PC-3 (cell line): ENCODE results near the gene WWC2. TPM values are rescaled to one million over a fixed set of nuclear protein-coding genes. Genes with fewer than 3 reads are reported as not detected.
A peak's percentile ranks its signal among the peaks of the same experiment; 100 is the strongest.

ENCODE experiments used
- ATAC-seq: fragments of 200-7000 bp; cut with Tn5 transposase; 2 replicates; pipeline ENCODE4 v1.9.1; 2020; ENCODE audit warnings: mild to moderate bottlenecking, moderate library complexity
- BruUV-seq: library from RNA; stranded (reverse); fragments of 400-500 nt; replicated peaks from 2 replicates; lab custom pipeline; 2021; lab: Mats Ljungman, UMichigan
- CTCF ChIA-PET: fragments of 300-600 bp; sonication (Branson Sonifier 250); formaldehyde crosslinking; loops from one replicate; lab custom pipeline; 2022; ENCODE audit warnings: antibody characterized with exemption; lab: Charles Lee
- POLR2A ChIA-PET: fragments of 300-600 bp; sonication (Branson Sonifier 250); formaldehyde crosslinking; loops from one replicate; lab custom pipeline; 2022; ENCODE audit warnings: antibody characterized with exemption; ENCODE audit not compliant: unreplicated experiment; lab: Charles Lee
- DNase-seq: peaks from one replicate; pipeline ENCODE4 v3.0.0-alpha.2; 2015
- H2AFZ ChIP-seq: fragments of 300-600 bp; sonication (generic); 2 replicates; pipeline ENCODE4 v1.6.0; 2016; ENCODE audit warnings: antibody characterized with exemption, low read length
- H3F3A ChIP-seq: fragments of 300-600 bp; sonication (generic); one replicate; pipeline ENCODE4 v1.6.0; 2017; ENCODE audit warnings: antibody characterized with exemption, low read length, control low read depth, mild to moderate bottlenecking; ENCODE audit not compliant: unreplicated experiment
- H3K27ac ChIP-seq: fragments of 300-600 bp; sonication (generic); 2 replicates; pipeline ENCODE4 v1.5.1; 2016; ENCODE audit warnings: mild to moderate bottlenecking, low read length
- H3K27me3 ChIP-seq: fragments of 300-600 bp; sonication (generic); 2 replicates; pipeline ENCODE4 v1.6.1; 2016; ENCODE audit warnings: low read length, mixed read lengths
- H3K36me3 ChIP-seq: fragments of 300-600 bp; sonication (generic); 2 replicates; pipeline ENCODE4 v1.6.1; 2016; ENCODE audit warnings: low read depth, mixed run types, low read length, mixed read lengths
- H3K4me1 ChIP-seq: fragments of 300-600 bp; sonication (generic); 2 replicates; pipeline ENCODE4 v1.5.1; 2016; ENCODE audit warnings: low read length; ENCODE audit not compliant: insufficient read depth
- H3K4me2 ChIP-seq: fragments of 300-600 bp; sonication (generic); 2 replicates; pipeline ENCODE4 v1.6.0; 2016; ENCODE audit warnings: low read length
- H3K4me3 ChIP-seq: fragments of 300-600 bp; sonication (generic); 2 replicates; pipeline ENCODE4 v1.5.1; 2016; ENCODE audit warnings: mild to moderate bottlenecking, low read length, mixed read lengths
- H3K79me2 ChIP-seq: fragments of 300-600 bp; sonication (generic); 2 replicates; pipeline ENCODE4 v1.6.1; 2017; ENCODE audit warnings: low read length, mixed read lengths
- H3K9ac ChIP-seq: fragments of 300-600 bp; sonication (generic); 2 replicates; pipeline ENCODE4 v1.6.0; 2016; ENCODE audit warnings: mild to moderate bottlenecking, low read length
- H3K9me2 ChIP-seq: fragments of 300-600 bp; sonication (generic); replicated peaks from 2 replicates; pipeline ENCODE4 v1.6.1; 2016; ENCODE audit warnings: mixed run types, low read length, mixed read lengths
- H3K9me3 ChIP-seq: fragments of 300-600 bp; sonication (generic); 2 replicates; pipeline ENCODE4 v1.6.1; 2016; ENCODE audit warnings: low read length, mixed read lengths
- H4K20me1 ChIP-seq: fragments of 300-600 bp; sonication (generic); 2 replicates; pipeline ENCODE4 v1.6.1; 2016; ENCODE audit warnings: low read length, mixed read lengths
- CTCF ChIP-seq: fragments of 300-600 bp; sonication (generic); conservative IDR thresholded peaks from 2 replicates; pipeline ENCODE4 v1.5.1; 2017; ENCODE audit warnings: antibody characterized with exemption, low read depth, mild to moderate bottlenecking, low read length
- EZH2 ChIP-seq: fragments of 300-600 bp; sonication (generic); IDR thresholded peaks from one replicate; pipeline ENCODE4 v1.6.1; 2017; ENCODE audit warnings: antibody characterized with exemption, mild to moderate bottlenecking, low read length; ENCODE audit not compliant: unreplicated experiment
- EZH2phosphoT487 ChIP-seq: fragments of 300-600 bp; sonication (generic); IDR thresholded peaks from 2 replicates; pipeline ENCODE4 v1.6.1; 2018; ENCODE audit warnings: mild to moderate bottlenecking, antibody characterized with exemption, low read length, borderline replicate concordance
- intact Hi-C: fragments of 100-400 bp; cut with micrococcal nuclease; formaldehyde crosslinking; loops from 2 replicates; pipeline ENCODE4 v1.9.0; 2023
- total RNA-seq: library from RNA; depleted of rRNA; stranded (reverse); fragments of >200 nt; gene quantifications from 2 replicates; pipeline ENCODE4 v1.2.3, GENCODE V29; 2014

Gene WWC2
- total RNA-seq, 1 experiment from 2014 or later = 15.8 TPM

DNA sequence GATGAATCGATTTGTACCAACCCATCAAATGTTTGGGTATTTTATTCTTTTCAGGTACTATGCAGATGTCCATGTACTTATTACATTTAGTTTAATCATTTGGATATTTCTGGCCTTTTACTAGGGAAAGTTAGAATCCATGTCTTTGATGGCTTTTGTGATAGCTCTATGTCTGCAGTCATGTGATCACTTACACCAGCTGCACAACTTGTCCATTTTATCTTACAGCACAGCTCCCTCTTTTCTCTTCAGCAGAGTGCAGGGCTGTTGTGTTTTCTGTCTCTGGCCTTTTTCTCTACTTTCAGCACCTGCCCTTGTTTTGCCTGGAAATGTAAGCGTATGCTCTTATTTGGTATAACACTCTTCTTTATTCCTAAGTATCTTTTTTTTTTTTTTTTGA is 30.6 kb downstream of the WWC2 start:
- Histone ChIP-seq H3K36me3 (no peaks in the 10 kb centered on the region), H3K4me2 (no peak overlapping the region), H3F3A (no peaks in the 10 kb centered on the region), H3K9me2 (no peaks in the 10 kb centered on the region), H3K27ac (no peak overlapping the region), H3K4me1 (peaks cover 26% of the 10 kb centered on the region), H3K9me3 (no peaks in the 10 kb centered on the region), H3K4me3 (no peak overlapping the region), H3K9ac (no peak overlapping the region), H3K27me3 (no peaks in the 10 kb centered on the region), H2AFZ (no peak overlapping the region), H4K20me1 (no peaks in the 10 kb centered on the region), H3K79me2 (peaks cover 78% of the 10 kb centered on the region)
- ChIA-PET CTCF (interaction anchor here (0.6 kb wide), 1 partner anchor 30 kb away, joined by 6 read pairs; no protein-coding TSS in a partner anchor), POLR2A (no interaction called here)
- DNase-seq (no peak), ATAC-seq (no peak)
- TF ChIP-seq EZH2 (no peak), EZH2phosphoT487 (no peak), CTCF (no peak)
- intact Hi-C loops = no loop called here
- no TSS peak for BruUV-seq

- Histone ChIP-seq H4K20me1 (no peaks in the 10 kb centered on the region), H3K9ac (no peak overlapping the region), H3K79me2 (peaks cover 74% of the 10 kb centered on the region), H2AFZ (no peak overlapping the region), H3K4me2 (peak overlapping the region; percentile 62), H3K27me3 (no peaks in the 10 kb centered on the region), H3K27ac (peak overlapping the region; percentile 44), H3F3A (no peaks in the 10 kb centered on the region), H3K36me3 (no peaks in the 10 kb centered on the region), H3K9me2 (no peaks in the 10 kb centered on the region), H3K9me3 (no peaks in the 10 kb centered on the region), H3K4me1 (peaks cover 26% of the 10 kb centered on the region), H3K4me3 (peak overlapping the region; percentile 25; the same call in 1 of the 2 replicates)
- BruUV-seq = no TSS peak
- peak; percentile 61 for ATAC-seq
- intact Hi-C loops = no loop called here
- CTCF ChIA-PET = interaction anchor here (0.6 kb wide), 1 partner anchor 29 kb away, joined by 6 read pairs; no protein-coding TSS in a partner anchor
- POLR2A ChIA-PET = no interaction called here
- peak; percentile 78 for DNase-seq
- TF ChIP-seq EZH2 = no peak
- TF ChIP-seq CTCF = no peak
- no peak for TF ChIP-seq EZH2phosphoT487
Observed at GRCh38 chr4:183130328-183131155, 31.5 kb downstream of the WWC2 start.

- DNase-seq = no peak
- H3K4me3 ChIP-seq = no peak overlapping the region
- no peaks in the 10 kb centered on the region for H3F3A ChIP-seq
- H3K27ac ChIP-seq = no peak overlapping the region
- H3K9me3 ChIP-seq = no peaks in the 10 kb centered on the region
- H3K9me2 ChIP-seq = no peaks in the 10 kb centered on the region
- H3K27me3 ChIP-seq = no peaks in the 10 kb centered on the region
- H3K4me2 ChIP-seq = no peak overlapping the region
- no peak overlapping the region for H2AFZ ChIP-seq
- CTCF ChIA-PET = no interaction called here
- no peaks in the 10 kb centered on the region for H3K36me3 ChIP-seq
- no peak for ATAC-seq
- no peak overlapping the region for H3K9ac ChIP-seq
- intact Hi-C loops = no loop called here
- BruUV-seq = no TSS peak
- peaks cover 26% of the 10 kb centered on the region for H3K4me1 ChIP-seq
- POLR2A ChIA-PET = no interaction called here
- H3K79me2 ChIP-seq = peaks cover 78% of the 10 kb centered on the region
- H4K20me1 ChIP-seq = no peaks in the 10 kb centered on the region
- TF ChIP-seq CTCF (no peak), EZH2 (no peak), EZH2phosphoT487 (no peak)
Observed at GRCh38 chr4:183132081-183132480, 33.0 kb downstream of the WWC2 start.
